Erythroblast (primary cell): Measurements from ENCODE around the gene HERC3.

Source experiments
- DNase-seq, 2 experiments: peaks; one replicate each; lab custom pipeline; 2025; lab: John Stamatoyannopoulos, UW
- GATA1 ChIP-seq: IDR thresholded peaks from 2 replicates; pipeline ENCODE4 v1.6.1; 2011; ENCODE audit warnings: low read depth, mild to moderate bottlenecking, control low read depth, low read length, moderate library complexity
- POLR2A ChIP-seq: IDR thresholded peaks from 2 replicates; pipeline ENCODE4 v1.6.1; 2011; ENCODE audit warnings: mild to moderate bottlenecking, low read length

The HERC3 gene

DNA sequence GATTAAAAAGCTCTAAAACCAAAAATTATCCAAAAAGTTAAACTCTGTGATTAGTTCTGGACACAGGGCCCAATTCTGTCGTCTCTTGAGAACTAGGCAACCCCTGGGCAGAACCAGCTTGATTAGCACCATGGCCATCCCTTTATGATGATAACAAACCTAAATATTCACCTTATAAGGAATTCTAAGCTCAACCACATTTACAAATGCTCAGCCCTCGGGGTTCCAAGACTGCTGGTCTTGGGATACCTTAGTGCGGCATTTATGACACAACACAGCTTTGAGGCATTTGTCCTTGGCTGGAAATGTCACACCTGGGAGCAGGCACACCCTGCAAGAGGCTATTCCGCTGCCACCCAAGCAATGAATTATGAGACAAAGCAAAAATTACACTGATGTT lies 132.9 kb downstream of the HERC3 start:
- no peak for DNase-seq
- no peak for TF ChIP-seq GATA1
- no peak for TF ChIP-seq POLR2A

DNA sequence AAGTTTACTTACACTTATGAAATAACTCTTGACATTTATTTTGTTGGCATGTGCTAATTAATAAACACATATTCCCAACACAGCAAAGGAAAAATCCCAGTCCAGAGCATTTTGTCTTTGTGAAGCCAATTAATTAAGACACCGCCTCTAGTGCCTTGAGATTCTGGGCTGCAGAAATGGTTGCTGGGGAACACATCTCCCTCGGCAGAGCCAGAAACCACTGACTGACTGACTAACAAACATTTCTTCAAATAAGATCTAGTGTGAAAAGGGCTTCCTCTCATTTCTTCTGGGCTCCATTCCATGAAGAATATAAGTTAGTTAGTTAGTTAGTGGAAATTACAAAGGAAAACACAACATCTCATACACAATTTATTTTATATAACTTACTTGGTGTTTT lies 133.7 kb downstream of the HERC3 start:
- DNase-seq = no peak
- TF ChIP-seq GATA1 (no peak), POLR2A (no peak)

DNA sequence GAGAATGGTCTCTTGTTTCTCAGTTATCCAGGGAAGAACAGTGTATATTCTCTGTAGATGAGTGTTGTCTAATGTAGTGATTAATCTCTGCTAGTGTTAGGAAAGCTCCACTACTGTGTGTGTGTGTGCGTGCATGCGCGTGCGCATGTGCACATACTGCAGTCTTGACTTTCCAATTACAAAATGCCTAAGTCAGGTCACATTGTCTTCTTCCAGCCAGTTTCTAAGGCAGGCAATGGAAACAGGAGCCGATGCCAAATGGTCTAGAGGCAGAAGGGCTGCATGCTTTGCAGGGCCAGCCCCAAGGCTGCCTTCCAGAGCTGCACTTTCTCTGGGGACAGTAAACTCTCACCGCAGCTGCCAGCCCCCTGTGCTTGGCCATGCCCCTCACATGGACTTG lies 135.9 kb downstream of the HERC3 start:
- TF ChIP-seq GATA1 = no peak
- no peak for TF ChIP-seq POLR2A
- DNase-seq = no peak

DNA sequence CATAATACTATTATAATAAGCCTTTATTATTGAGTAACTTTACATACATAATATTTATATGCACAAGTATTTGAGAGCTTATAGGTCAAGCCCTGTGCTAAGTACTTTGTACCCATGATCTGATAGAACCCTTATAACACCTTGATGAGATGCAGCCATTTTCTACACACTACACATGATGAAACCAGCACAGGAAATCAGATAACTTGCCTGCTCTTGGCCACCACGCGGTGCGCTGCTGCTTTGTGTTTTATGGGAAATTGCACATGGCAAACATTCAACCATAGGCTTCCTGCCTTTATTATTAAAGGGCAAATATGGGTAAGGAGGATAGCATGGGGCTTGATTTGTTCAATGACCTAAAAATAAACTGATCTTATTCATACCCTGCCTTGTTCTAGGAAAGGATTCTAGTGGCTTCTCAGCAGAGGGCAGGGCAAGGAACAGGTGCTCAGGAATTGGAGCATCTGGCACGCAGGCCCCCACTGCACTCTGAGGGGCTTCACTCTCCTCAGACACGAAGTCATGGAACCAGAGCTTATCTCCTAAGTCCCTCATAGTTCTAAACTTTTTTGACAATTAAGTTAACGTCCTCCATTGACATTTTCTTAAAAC lies 137.0 kb downstream of the HERC3 start:
- TF ChIP-seq POLR2A (no peak), GATA1 (no peak)
- no peak for DNase-seq

DNA sequence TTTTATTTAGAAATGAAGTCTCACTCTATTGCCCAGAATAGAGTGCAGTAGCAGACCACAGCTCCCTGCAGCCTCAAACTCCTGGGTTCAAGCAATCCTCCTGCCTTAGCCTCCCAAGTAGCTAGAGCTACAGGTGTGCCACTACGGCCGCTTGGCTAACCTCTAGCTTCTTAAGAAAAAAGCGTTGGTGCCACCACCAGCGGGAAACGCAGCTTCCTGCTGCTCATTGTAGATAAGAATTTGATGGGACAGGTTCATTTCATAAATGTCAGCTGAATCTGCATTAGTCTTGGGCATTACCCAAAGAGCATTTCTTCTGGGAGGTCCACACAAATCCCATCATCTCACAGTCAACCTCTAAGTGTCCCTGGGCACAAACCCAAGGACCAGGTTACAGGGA lies 138.5 kb downstream of the HERC3 start:
- TF ChIP-seq POLR2A (no peak), GATA1 (no peak)
- DNase-seq = no peak

DNA sequence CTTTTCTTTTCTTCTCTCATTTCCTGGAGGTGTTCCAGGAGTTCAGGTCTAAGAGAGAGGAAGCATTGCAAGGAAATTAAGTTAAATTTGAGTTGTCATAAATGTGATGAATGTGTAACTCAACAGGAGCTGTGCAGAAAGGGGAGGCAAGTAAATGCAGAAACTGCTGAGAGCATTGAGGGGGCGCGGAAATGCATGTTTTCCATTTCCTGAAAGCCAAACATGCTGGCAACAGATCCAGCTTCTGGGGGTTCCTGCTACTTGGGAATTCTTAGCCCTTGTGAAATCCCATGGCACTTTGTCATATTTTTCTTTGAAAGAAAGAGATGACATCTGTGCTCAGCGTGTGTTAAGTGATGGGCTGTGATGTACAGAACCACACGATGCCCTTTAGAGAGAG lies 139.1 kb downstream of the HERC3 start:
- TF ChIP-seq POLR2A (no peak), GATA1 (no peak)
- no peak for DNase-seq

DNA sequence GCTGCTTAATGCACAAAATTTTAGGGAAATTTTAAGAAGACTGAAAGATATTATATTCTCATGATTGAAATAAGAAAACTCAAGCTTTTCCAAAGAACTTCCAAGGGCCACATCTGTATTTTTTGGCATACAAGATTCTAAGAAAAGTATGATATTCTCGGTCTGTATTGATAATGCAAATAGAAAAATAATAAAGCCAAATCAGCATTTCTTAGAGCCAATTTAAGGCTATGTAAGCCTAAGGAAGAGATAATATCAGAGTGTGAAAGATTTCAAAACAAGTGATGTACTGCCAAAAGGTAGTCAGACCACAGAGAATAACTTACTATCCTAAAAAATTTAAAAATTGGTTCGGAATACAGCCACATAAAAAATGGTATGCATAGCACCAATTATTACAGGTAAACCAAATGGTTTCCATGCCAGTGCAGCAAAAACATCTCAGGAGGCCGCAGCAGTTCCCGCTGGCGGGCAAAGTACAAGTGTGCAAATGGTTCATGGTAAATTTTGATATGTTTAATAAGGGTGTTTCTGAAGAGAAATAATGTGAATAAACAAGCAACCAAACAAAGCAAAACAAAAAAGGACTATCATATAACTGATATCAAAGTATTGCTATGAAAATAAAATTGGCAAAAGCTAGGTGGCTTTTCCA lies 140.6 kb downstream of the HERC3 start:
- TF ChIP-seq GATA1 (no peak), POLR2A (no peak)
- no peak for DNase-seq

DNA sequence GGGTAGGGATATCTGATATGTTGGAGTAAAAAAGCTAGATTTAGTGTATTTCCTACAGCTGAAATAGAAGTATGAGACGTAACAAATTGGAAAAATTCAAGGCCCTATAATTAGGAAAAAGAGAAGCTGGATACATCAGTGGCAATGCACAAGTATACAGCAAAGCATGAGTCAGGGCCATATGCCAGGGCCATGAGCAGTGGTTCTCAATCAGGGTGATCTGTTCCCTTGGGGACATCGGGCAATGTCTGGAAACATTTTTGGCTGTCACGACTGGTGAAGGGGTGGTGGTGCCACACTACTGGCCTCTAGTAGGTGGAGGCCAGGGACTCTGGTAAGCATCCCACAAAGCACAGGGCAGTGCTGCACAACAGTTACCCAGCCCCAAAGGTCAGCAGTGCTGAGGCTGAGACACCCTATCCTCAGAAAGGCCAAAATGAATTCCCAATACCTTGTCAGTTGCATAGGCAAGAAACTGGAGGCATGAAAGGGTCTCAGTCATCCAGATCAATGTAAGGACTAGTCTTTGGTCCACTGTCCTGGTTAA lies 142.2 kb downstream of the HERC3 start:
- no peak for DNase-seq
- TF ChIP-seq GATA1 = no peak

DNA sequence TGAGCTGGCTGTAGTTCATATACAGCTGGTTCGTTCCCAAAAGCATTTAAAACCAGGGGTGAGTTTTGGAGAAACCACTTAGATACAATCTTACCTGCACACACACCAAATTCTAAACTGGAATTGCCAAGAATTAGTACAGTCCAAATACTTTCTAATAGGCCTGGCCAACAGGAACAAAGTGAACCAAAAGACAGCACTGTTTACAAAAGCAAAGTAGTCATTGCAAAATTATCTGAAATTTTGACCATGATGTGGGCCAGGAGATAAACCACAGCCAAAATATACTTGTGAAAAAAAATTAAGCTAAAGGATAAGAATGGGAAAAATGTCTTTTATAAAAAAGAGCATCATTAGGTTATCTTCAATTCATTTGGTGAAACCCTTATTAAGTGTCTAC lies 143.3 kb downstream of the HERC3 start:
- DNase-seq = no peak
- TF ChIP-seq POLR2A (no peak), GATA1 (no peak)

DNA sequence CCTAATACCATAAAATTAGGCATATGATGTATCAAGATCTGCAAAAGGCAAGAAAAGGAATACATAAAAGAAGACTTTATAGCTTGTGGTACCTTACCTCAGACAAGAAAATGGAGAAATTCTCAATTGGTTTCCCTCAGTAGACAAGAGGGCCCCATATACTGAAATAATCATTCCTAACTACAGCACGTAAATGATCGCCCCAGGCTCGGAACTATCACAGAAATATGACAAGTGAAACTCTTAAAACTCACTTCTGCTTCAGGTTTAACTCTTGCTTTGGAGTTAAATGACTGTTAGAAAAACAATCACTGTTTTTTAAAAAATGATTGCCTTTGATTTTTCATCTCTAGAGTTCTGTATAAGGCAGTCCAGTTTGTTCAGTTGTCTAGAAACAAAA lies 144.0 kb downstream of the HERC3 start:
- DNase-seq = no peak
- no peak for TF ChIP-seq GATA1
- no peak for TF ChIP-seq POLR2A

DNA sequence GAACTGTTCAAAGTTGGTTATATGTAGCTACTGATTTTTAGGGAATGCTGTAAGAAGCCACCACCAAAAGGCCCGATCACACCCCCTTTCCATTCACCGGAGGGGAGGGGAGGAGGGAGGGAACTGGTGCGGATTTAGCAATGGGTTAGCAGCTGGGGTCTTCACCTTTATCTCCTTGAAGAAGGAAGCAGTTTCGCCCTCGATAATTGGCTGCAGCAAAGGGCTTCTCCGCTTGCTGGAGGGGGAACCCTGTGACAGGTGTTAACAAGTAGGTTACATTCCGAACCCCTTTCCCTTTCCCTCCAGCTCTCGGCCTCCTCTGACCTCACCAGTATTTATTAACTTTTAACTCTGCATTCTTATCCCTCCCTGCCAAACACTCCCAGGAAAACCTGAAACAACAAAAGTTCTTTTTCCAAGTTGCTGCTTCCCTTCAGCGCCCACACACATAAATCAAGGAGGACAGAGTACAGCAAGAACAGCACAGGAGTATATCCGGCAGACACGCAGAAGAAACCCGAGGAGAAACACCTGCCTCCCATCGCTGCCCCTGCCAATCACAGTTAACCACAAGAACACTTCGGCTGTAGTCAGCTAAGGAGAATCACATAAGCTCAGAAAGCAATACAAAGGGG lies 145.1 kb downstream of the HERC3 start:
- no peak for DNase-seq
- TF ChIP-seq POLR2A = no peak
- TF ChIP-seq GATA1 = no peak

DNA sequence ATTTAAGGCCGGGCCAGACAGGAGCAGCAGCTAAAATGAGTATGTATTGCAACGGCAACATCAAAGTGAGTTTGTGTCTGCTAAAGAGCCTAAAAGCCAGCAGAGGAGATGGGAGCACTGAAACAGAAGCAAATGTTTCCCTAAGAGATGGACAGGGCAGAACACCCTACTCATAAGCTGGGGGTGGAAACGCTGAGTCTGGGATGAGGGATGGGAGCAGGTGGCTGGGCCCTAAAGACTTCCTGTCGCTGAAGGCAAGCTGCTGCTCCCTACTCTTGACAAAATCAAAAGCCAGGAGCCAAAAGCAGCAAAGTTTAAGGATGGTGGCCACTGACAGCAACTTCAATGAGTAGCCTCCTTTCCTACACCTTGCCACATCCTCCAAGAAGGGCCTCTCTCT lies 145.9 kb downstream of the HERC3 start:
- DNase-seq = no peak
- no peak for TF ChIP-seq POLR2A
- TF ChIP-seq GATA1 = no peak

DNA sequence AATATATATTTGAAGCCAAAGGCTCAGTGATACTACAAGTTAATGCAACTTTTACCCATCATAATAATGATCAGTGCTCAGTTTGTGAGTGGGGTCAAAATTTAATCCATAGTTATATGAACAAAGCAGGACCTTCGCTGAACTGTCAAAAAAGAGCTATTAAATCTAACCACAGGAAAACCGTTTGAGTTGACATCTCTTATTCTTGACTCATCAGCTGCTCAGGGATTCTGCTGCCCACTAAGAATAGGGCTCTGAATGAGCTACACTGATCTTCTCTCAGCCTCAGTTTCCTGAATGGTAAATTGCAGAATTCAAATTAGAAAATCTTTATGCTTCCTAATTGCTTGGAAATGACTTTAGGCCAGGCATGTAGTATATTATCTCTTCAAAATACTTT lies 150.3 kb downstream of the HERC3 start:
- no peak for DNase-seq
- TF ChIP-seq POLR2A = no peak
- no peak for TF ChIP-seq GATA1

DNA sequence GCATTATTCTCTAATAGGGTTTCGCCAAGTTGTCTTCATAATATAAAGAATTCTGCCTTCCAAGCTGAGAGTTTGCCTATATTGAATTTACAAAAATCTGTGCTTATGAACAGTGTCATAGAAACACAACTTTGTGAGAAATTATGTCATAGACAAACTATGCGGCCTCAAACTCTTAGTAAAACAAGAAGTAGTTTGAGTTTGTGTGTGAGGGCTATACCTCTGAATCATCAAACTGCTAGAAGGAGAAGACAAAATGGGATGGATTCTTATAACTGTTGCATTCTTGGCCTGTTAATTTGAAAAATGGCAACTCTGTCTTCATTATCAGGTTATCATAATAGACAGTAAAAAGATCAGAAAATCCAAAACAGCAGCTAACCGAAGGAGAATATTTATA lies 151.4 kb downstream of the HERC3 start:
- no peak for DNase-seq

More for the DNA sequence above, 151.4 kb downstream of the HERC3 start:
- TF ChIP-seq POLR2A (no peak), GATA1 (no peak)
